A549 treated with Hydrocortisone at 1 μM for 4 hours (cell line): ENCODE results near the gene RAB2B. TPM values are rescaled to one million over a fixed set of nuclear protein-coding genes. Genes with fewer than 3 reads are reported as not detected.

ENCODE experiments used
- total RNA-seq: library from RNA; stranded (reverse); fragments of 200-300 nt; extraction: Qiagen RNA extraction; gene quantifications from 5 replicates; pipeline ENCODE4 v1.2.3, GENCODE V29; 2022

Gene RAB2B
- 10.7 to 17.5 TPM (median 13.0 TPM) in 5 replicates for total RNA-seq

DNA sequence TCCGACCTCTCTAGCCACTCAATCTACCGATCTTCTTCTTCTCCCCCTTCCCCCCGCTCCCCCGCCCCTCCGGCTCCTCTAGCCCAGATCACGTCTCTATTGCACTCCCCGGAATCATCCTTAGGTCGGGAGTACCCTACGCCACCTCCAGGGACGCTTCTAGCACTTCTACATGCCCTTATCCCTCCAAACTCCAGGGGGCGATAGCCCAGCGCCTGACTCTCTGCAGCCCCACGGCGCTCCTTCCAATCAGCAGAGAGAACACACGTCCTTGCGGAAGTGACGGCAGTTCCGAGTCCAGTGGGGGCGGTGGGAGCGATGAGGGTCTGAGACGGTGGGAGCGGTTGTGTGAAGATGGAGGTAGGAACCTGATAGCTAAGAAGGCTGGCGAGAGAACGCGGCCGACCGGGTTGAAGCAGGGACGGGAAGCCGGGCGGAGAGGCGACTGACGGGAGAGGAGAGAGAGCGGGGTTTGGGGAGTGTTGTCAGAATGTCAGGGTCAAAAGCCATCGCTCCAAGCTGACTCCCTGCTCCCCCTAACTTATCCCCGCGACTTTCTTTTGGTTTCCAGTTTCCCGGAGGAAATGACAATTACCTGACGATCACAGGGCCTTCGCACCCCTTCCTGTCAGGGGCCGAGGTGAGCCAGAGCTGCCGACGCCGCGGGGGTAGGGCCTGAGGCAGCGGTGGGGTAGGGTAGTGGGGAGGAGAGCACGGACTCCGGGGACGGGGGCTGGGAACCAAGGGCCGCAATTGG is at the start of gene RAB2B, which contains the start of gene TOX4:
TSS of gene RAB2B (minus strand) at position 35 of the 757 bp plus-strand sequence. CDS start 87 bp downstream, outside the sequence.
TSS of gene TOX4 (plus strand) at position 271 of the 757 bp plus-strand sequence. CDS start at position 355, 84 bp downstream.

DNA sequence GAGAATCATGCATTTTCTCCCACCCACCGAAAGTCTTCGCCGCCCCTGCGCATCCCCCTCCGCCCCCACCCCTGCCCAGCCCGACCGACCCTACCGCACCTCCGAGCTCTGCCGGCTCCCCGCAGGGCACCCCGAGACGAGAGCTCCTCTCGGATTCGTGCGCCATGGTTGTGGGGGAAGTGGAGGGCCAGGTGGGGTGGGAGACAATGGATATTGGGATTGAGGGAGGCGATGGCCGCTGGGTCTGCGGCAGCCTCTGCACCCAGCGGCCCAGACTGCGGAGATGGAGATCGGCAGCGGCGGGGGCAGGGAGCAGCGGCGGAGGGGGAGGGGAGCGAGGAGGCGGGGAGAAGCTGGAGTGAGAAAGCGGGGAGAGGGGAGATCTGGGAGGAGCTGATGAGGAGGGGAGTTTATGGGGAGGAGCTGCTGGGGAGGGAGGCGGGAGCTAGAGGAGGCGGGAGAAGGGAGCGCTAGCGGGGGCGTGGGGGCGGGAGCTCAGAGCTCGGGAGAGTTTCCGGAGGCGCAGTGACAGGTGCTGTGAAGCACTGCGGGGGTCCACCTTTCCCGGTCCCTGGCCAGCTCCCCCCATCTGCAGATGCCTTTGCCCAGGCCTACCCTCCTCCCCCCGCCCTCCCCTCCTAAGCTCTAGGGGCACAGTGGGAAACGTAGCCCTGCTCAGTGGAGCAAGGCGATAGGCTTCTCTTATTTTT is 49.4 kb upstream of the RAB2B start, which contains the start of gene SALL2:
TSS of gene SALL2 (minus strand) at position 385 of the 710 bp plus-strand sequence. CDS start at position 166, 219 bp downstream.

DNA sequence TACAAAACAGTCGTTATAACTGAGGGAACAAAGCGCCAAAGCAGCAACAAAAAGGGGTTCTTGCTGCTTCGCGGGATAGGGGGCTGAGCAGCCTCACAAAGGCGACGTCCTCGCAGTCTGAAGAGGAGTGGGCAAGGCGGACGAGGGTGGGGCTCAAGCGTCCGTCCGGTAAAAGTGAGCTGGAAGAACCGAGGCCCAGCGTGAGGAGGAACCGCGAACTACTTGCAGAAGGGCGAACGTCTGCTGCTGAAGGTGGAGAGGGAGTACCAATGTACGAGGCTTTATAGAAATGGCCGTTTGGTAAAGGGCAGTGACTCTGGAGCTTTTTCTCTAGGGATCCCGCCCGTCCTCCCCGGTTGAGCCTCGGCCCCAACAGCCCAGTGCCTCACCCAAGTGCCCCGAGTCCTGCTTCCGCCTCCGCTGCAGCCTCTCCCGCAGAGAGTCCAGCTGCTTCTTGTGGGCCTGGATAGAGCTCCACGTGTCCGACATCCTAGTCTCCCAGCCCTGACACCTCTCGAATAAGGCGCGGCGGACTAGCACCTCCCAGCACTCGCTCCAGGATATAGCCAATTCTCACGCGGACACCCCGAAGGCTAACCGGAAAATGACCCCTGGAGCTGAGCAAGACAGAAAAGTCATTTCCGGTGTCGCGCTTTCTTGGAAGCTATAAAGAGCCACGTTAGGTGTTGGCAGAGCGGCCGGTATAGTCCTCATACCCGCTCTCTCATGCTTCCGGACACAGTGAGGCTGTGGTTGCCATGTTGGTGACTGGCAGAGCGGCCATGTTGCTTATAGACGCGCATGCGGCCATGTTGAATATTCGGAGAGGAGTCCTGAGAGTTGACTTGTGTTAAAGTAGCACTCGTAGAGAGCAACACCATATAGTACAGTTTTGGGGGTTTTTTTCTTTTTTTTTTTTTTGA is 34.2 kb upstream of the RAB2B start, which contains the start of gene METTL3:
TSS of gene METTL3 (minus strand) at position 606 of the 923 bp plus-strand sequence. CDS start at position 489, 117 bp downstream.

DNA sequence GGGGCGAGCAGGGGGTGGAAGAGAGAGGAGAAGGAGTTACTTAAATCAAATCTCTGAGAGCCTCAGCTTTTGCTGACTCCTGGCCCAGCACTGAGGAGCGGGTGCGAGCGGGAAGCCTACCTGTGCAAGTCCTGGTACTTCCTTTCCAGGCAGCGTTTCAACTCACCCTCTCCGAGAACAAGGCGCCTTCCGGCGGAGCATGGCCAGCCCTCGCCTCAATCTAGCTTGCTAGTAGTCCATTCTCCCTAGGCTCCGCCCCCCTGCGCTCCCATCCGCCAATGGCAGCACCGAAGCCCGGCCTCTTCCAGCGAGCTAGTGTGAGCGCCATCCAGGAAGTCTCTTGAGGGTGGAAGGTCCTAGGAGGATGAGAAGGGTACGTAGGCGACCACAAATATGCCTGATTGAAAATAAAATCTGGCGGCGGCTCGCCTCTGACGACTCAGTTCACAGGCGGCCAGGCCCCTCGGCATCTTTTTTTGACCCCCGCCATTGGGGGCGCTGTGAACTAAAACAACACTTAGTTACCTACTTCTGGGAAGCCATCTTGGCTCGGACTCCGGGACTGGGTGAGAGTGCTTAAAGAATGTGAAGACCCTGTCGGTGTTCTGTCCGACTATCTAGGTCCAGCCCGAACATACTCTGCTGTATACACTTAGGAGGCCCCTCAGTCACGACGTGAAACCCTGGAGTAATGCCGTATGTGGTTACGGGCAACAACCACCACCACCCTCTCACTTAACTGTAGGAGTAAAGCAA is 20.7 kb downstream of the RAB2B start, which contains the start of gene CHD8:
TSS of gene CHD8 (minus strand) at position 212 of the 756 bp plus-strand sequence. CDS start 24,480 bp downstream, outside the sequence.

Other genes with a start within 250 kb of the RAB2B start
- gene HNRNPC, start 207.5 kb downstream of the RAB2B start, total RNA-seq, result 745 to 1,119 TPM (median 806 TPM) in 5 replicates
- 0.09 to 0.25 TPM (median 0.17 TPM) in 5 replicates for gene RPGRIP1, start 196.9 kb downstream of the RAB2B start, total RNA-seq
- gene SUPT16H, start 92.9 kb downstream of the RAB2B start, total RNA-seq, result 92.9 to 130 TPM (median 100 TPM) in 5 replicates
- 37.0 to 42.1 TPM (median 38.7 TPM) in 5 replicates for gene CHD8, start 20.8 kb downstream of the RAB2B start, total RNA-seq
- 63.5 to 74.1 TPM (median 69.5 TPM) in 5 replicates for gene TOX4, start 236 bp upstream of the RAB2B start, total RNA-seq
- gene METTL3, start 34.4 kb upstream of the RAB2B start, total RNA-seq, result 45.6 to 48.8 TPM (median 47.2 TPM) in 5 replicates
- 0.49 to 0.98 TPM (median 0.69 TPM) in 5 replicates for gene SALL2, start 49.4 kb upstream of the RAB2B start, total RNA-seq
- gene OR10G3, start 103.1 kb upstream of the RAB2B start, total RNA-seq, result not detected in 5 replicates
- not detected in 5 replicates for gene OR10G2, start 158.0 kb upstream of the RAB2B start, total RNA-seq
- not detected in 5 replicates for gene OR4E2, start 176.9 kb upstream of the RAB2B start, total RNA-seq
- gene OR4E1, start 196.9 kb upstream of the RAB2B start, total RNA-seq, result not detected in 5 replicates